ENCODE results near the gene AGXT2. TPM values are rescaled to one million over a fixed set of nuclear protein-coding genes. Genes with fewer than 3 reads are reported as not detected.

Gene AGXT2
- total and polyA plus RNA-seq, 2 donors (not counting 3 experiments of a cell fraction or from before 2014, with no cell fraction given), result not detected

- Histone ChIP-seq H3K36me3 (ENCODE audit: control insufficient read depth in 2 of 2, extremely low read depth in 1 of 2, insufficient read depth in 2 of 2, low read length in 2 of 2) (no peaks in the 10 kb centered on the region), H4K20me1 (replicated peaks; ENCODE audit: control insufficient read depth, extremely low read depth, insufficient read depth, low read length) (no peaks in the 10 kb centered on the region), H3K9me3 (replicated peaks; ENCODE audit: control insufficient read depth, insufficient read depth, low read length) (no peaks in the 10 kb centered on the region), H3K4me2 (ENCODE audit: insufficient read depth, low read length) (no peak overlapping the region), H2AFZ (ENCODE audit: low read depth, low read length) (no peak overlapping the region), H3K27ac (ENCODE audit: insufficient read depth, low read depth, low read length) (no peak overlapping the region), H3K4me1 (ENCODE audit: control insufficient read depth, extremely low read depth, insufficient read depth, low read length) (no peaks in the 10 kb centered on the region), H3K79me2 (ENCODE audit: control insufficient read depth, insufficient read depth, low read length) (no peaks in the 10 kb centered on the region), H3K27me3 (ENCODE audit: control insufficient read depth in 2 of 2, insufficient read depth in 2 of 2, low read length in 2 of 2) (peaks cover 0 to 5% of the 10 kb centered on the region in 2 experiments), H3K9ac (replicated peaks; ENCODE audit: extremely low read depth, insufficient read depth, low read length) (no peak overlapping the region), H3K4me3 (replicated peaks in 1 of 3; ENCODE audit: insufficient read depth in 1 of 3, low read depth in 1 of 3, low read length in 3 of 3) (no peak overlapping the region), H3K9me1 (replicated peaks; ENCODE audit: control insufficient read depth, extremely low read depth, insufficient read depth, low read length) (no peaks in the 10 kb centered on the region)
- POLR2A ChIA-PET, result no interaction called here
- dilution Hi-C loops (cut with MboI; ENCODE audit: extremely low pct_ligation_motif_present, low sequenced_read_pairs) (no loop called here), intact Hi-C loops (cut with micrococcal nuclease) (no loop called here)
- TF ChIP-seq POLR2A (IDR thresholded peaks at IDR 0.05; ENCODE audit: low read depth, low read length) (no peak), GATA2 (IDR thresholded peaks at IDR 0.05; ENCODE audit: insufficient read depth, insufficient read length, low read depth, low read length) (no peak), JUN (IDR thresholded peaks at IDR 0.05; ENCODE audit: borderline replicate concordance, insufficient read depth, insufficient read length, low read depth) (no peak), CTCF (IDR thresholded peaks at IDR 0.05; ENCODE audit: extremely low read depth in 1 of 2, insufficient read depth in 1 of 2, low read depth in 1 of 2, low read length in 2 of 2) (no peak), MYC (IDR thresholded peaks at IDR 0.05; ENCODE audit: low read depth, low read length) (no peak), POLR2AphosphoS5 (IDR thresholded peaks at IDR 0.05; ENCODE audit: insufficient read depth, low read depth, low read length) (no peak)
- FAIRE-seq, result no peak
- BruUV-seq (replicated peaks), result no TSS peak
- CTCF ChIA-PET, result interaction anchor here (0.6 kb wide), 1 partner anchor 563 kb away, joined by 3 read pairs; no protein-coding TSS in a partner anchor
- no peak for DNase-seq (ENCODE audit: low read depth, low spot score)
Observed at GRCh38 chr5:34977934-34978613, 69.7 kb downstream of the AGXT2 start.

All from endothelial cell of umbilical vein (primary cell).